WTC11 (cell line): ENCODE measurements around the gene PDE8B. TPM values are rescaled to one million over a fixed set of nuclear protein-coding genes. Genes with fewer than 3 reads are reported as not detected.

Experiments
- ATAC-seq: fragments of 200-7000 bp; cut with Tn5 transposase; 2 replicates; pipeline ENCODE4 v1.10.0; 2021; ENCODE audit warnings: mild to moderate bottlenecking, moderate library complexity
- CTCF ChIA-PET: fragments of 300-600 bp; sonication (Branson Sonifier 250); formaldehyde crosslinking; loops from one replicate; lab custom pipeline; 2021; ENCODE audit warnings: antibody characterized with exemption; lab: Charles Lee
- POLR2A ChIA-PET: fragments of 350-600 bp; sonication (Branson Sonifier 250); formaldehyde crosslinking; loops from one replicate; lab custom pipeline; 2021; ENCODE audit warnings: antibody characterized with exemption; lab: Charles Lee
- DNase-seq: peaks from one replicate; pipeline ENCODE4 v3.0.0; 2021; ENCODE audit warnings: low spot score
- H3K27ac Mint-ChIP-seq: 2 replicates; pipeline ENCODE4 v1.8.0; 2021; ENCODE audit warnings: mixed read lengths
- H3K27me3 Mint-ChIP-seq: 2 replicates; pipeline ENCODE4 v1.8.0; 2021; ENCODE audit warnings: low read depth, mild to moderate bottlenecking, moderate library complexity, mixed read lengths
- H3K36me3 Mint-ChIP-seq: 2 replicates; pipeline ENCODE4 v1.8.0; 2021; ENCODE audit warnings: mixed read lengths
- H3K4me1 Mint-ChIP-seq: 2 replicates; pipeline ENCODE4 v1.8.0; 2022; ENCODE audit warnings: mixed read lengths
- H3K4me3 Mint-ChIP-seq: 2 replicates; pipeline ENCODE4 v1.8.0; 2021; ENCODE audit warnings: mild to moderate bottlenecking, moderate library complexity, mixed read lengths
- H3K9me3 Mint-ChIP-seq: 2 replicates; pipeline ENCODE4 v1.8.0; 2021; ENCODE audit warnings: mixed read lengths
- AFF4 ChIP-seq: sonication (generic); formaldehyde crosslinking; IDR thresholded peaks from 2 replicates; pipeline ENCODE4 v1.8.1; 2023; ENCODE audit warnings: mild to moderate bottlenecking, missing genetic modification reagents, borderline replicate concordance
- ATF2 ChIP-seq: sonication (generic); formaldehyde crosslinking; IDR thresholded peaks from 2 replicates; pipeline ENCODE4 v1.8.1; 2022; ENCODE audit warnings: low read depth, missing genetic modification reagents, borderline replicate concordance
- CREB1 ChIP-seq: sonication (generic); formaldehyde crosslinking; IDR thresholded peaks from 2 replicates; pipeline ENCODE4 v1.8.0; 2023; ENCODE audit warnings: mild to moderate bottlenecking, missing genetic modification reagents
- E2F4 ChIP-seq: sonication (generic); formaldehyde crosslinking; IDR thresholded peaks from 2 replicates; pipeline ENCODE4 v1.8.1; 2022; ENCODE audit warnings: low read depth, mild to moderate bottlenecking, moderate library complexity, missing genetic modification reagents, borderline replicate concordance
- ETV6 ChIP-seq: sonication (generic); formaldehyde crosslinking; IDR thresholded peaks from 2 replicates; pipeline ENCODE4 v1.8.1; 2022; ENCODE audit warnings: mild to moderate bottlenecking, missing genetic modification reagents
- FOXJ3 ChIP-seq: sonication (generic); formaldehyde crosslinking; IDR thresholded peaks from 2 replicates; pipeline ENCODE4 v1.9.0; 2021; ENCODE audit warnings: missing genetic modification reagents, mild to moderate bottlenecking, borderline replicate concordance
- FOXK1 ChIP-seq: sonication (generic); formaldehyde crosslinking; IDR thresholded peaks from 2 replicates; pipeline ENCODE4 v1.8.0; 2022; ENCODE audit warnings: mild to moderate bottlenecking, moderate library complexity, missing genetic modification reagents
- GRHL2 ChIP-seq: fragments of 250-450 bp; sonication (Bioruptor Pico); IDR thresholded peaks from 2 replicates; pipeline ENCODE4 v1.8.0; 2022; ENCODE audit warnings: mild to moderate bottlenecking, moderate library complexity; ENCODE audit not compliant: insufficient replicate concordance, severe bottlenecking
- JUN ChIP-seq: sonication (generic); formaldehyde crosslinking; IDR thresholded peaks from 2 replicates; pipeline ENCODE4 v1.8.0; 2023; ENCODE audit warnings: mild to moderate bottlenecking, missing genetic modification reagents
- KAT7 ChIP-seq: sonication (generic); formaldehyde crosslinking; IDR thresholded peaks from 2 replicates; pipeline ENCODE4 v1.8.1; 2023; ENCODE audit warnings: missing genetic modification reagents, mild to moderate bottlenecking, borderline replicate concordance
- NFATC4 ChIP-seq: fragments of 250-450 bp; sonication (Bioruptor Pico); IDR thresholded peaks from 2 replicates; pipeline ENCODE4 v1.9.0; 2021; ENCODE audit warnings: mild to moderate bottlenecking
- NR1H2 ChIP-seq: sonication (generic); formaldehyde crosslinking; IDR thresholded peaks from 2 replicates; pipeline ENCODE4 v1.9.0; 2021; ENCODE audit warnings: mild to moderate bottlenecking, moderate library complexity, missing genetic modification reagents
- OVOL2 ChIP-seq: fragments of 250-450 bp; sonication (Bioruptor Pico); IDR thresholded peaks from 2 replicates; pipeline ENCODE4 v1.9.0; 2021; ENCODE audit warnings: mild to moderate bottlenecking, borderline replicate concordance
- RORB ChIP-seq: fragments of 250-450 bp; sonication (Bioruptor Pico); IDR thresholded peaks from 2 replicates; pipeline ENCODE4 v1.9.0; 2021; ENCODE audit warnings: mild to moderate bottlenecking
- TEAD1 ChIP-seq: sonication (generic); formaldehyde crosslinking; IDR thresholded peaks from 2 replicates; pipeline ENCODE4 v1.8.0; 2022; ENCODE audit warnings: mild to moderate bottlenecking, missing genetic modification reagents
- TEAD4 ChIP-seq: sonication (generic); formaldehyde crosslinking; IDR thresholded peaks from 2 replicates; pipeline ENCODE4 v1.8.0; 2022; ENCODE audit warnings: mild to moderate bottlenecking, missing genetic modification reagents
- USF1 ChIP-seq: sonication (generic); formaldehyde crosslinking; IDR thresholded peaks from 2 replicates; pipeline ENCODE4 v1.8.0; 2022; ENCODE audit warnings: mild to moderate bottlenecking, missing genetic modification reagents
- USF2 ChIP-seq: sonication (generic); formaldehyde crosslinking; IDR thresholded peaks from 2 replicates; pipeline ENCODE4 v1.8.1; 2023; ENCODE audit warnings: mild to moderate bottlenecking, missing genetic modification reagents, moderate library complexity
- ZBTB43 ChIP-seq: sonication (generic); formaldehyde crosslinking; IDR thresholded peaks from 2 replicates; pipeline ENCODE4 v1.8.1; 2023; ENCODE audit warnings: mild to moderate bottlenecking, missing genetic modification reagents
- ZNF121 ChIP-seq: sonication (generic); formaldehyde crosslinking; IDR thresholded peaks from 2 replicates; pipeline ENCODE4 v1.8.0; 2023; ENCODE audit warnings: missing genetic modification reagents
- ZNF671 ChIP-seq: fragments of 250-450 bp; sonication (Bioruptor Pico); IDR thresholded peaks from 2 replicates; pipeline ENCODE4 v1.8.0; 2021; ENCODE audit warnings: mild to moderate bottlenecking
- ZSCAN18 ChIP-seq: fragments of 250-450 bp; sonication (Bioruptor Pico); IDR thresholded peaks from 2 replicates; pipeline ENCODE4 v2.1.2; 2022; ENCODE audit warnings: mild to moderate bottlenecking, moderate library complexity
- total RNA-seq: library from RNA; stranded (reverse); gene quantifications from 3 replicates; pipeline ENCODE4 v1.2.3, GENCODE V29; 2021

PDE8B gene
- total RNA-seq, 1 experiment from 2014 or later = 0.31 TPM

- ChIA-PET POLR2A (no interaction called here), CTCF (interaction anchor here (0.8 kb wide), 2 partner anchors 17 to 252 kb away, joined by 3 to 4 read pairs; no protein-coding TSS in a partner anchor)
- Mint-ChIP-seq H3K4me1 (peaks cover 10% of the 10 kb centered on the region), H3K9me3 (no peaks in the 10 kb centered on the region), H3K27me3 (no peaks in the 10 kb centered on the region), H3K4me3 (no peak overlapping the region), H3K27ac (no peak overlapping the region), H3K36me3 (no peaks in the 10 kb centered on the region)
- ATAC-seq (no peak), DNase-seq (no peak)
- TF ChIP-seq FOXJ3 = no peak
- TF ChIP-seq CREB1 (CRISPR knock-in tag) = no peak
- TF ChIP-seq OVOL2 (CRISPR knock-in tag) = no peak
- TF ChIP-seq NR1H2 (CRISPR knock-in tag) = no peak
Observed at GRCh38 chr5:77397686-77398292, 187.3 kb downstream of the PDE8B start.

- Mint-ChIP-seq H3K4me3 (no peak overlapping the region), H3K36me3 (no peaks in the 10 kb centered on the region), H3K27ac (no peak overlapping the region), H3K27me3 (no peaks in the 10 kb centered on the region), H3K4me1 (peaks cover 10% of the 10 kb centered on the region), H3K9me3 (no peaks in the 10 kb centered on the region)
- ChIA-PET POLR2A (no interaction called here), CTCF (no interaction called here)
- TF ChIP-seq FOXK1 (CRISPR knock-in tag) = no peak
- no peak for TF ChIP-seq ZNF121
- no peak for TF ChIP-seq TEAD1
- no peak for TF ChIP-seq ATF2 (CRISPR knock-in tag)
- no peak for TF ChIP-seq GRHL2 (CRISPR knock-in tag)
- no peak for TF ChIP-seq ZBTB43 (CRISPR knock-in tag)
- no peak for TF ChIP-seq E2F4 (CRISPR knock-in tag)
- no peak for TF ChIP-seq ETV6 (CRISPR knock-in tag)
- TF ChIP-seq KAT7 = no peak
- TF ChIP-seq NFATC4 = no peak
- TF ChIP-seq NR1H2 (CRISPR knock-in tag) = no peak
- no peak for TF ChIP-seq USF1 (CRISPR knock-in tag)
- ATAC-seq (no peak), DNase-seq (no peak)
Observed at GRCh38 chr5:77398458-77398857, 188.0 kb downstream of the PDE8B start.

GRCh38 chr5:77398896-77399295 is 188.4 kb downstream of the PDE8B start:
- Mint-ChIP-seq H3K9me3 (no peaks in the 10 kb centered on the region), H3K27ac (no peak overlapping the region), H3K4me3 (no peak overlapping the region), H3K4me1 (peaks cover 10% of the 10 kb centered on the region), H3K36me3 (no peaks in the 10 kb centered on the region), H3K27me3 (no peaks in the 10 kb centered on the region)
- ATAC-seq (no peak), DNase-seq (no peak)
- CTCF ChIA-PET = no interaction called here
- POLR2A ChIA-PET = no interaction called here
- TF ChIP-seq ZNF671 (CRISPR knock-in tag) = no peak
- TF ChIP-seq JUN = no peak
- no peak for TF ChIP-seq AFF4 (CRISPR knock-in tag)
- TF ChIP-seq RORB (CRISPR knock-in tag) = no peak
- TF ChIP-seq ZSCAN18 (CRISPR knock-in tag) = no peak
- no peak for TF ChIP-seq TEAD4 (CRISPR knock-in tag)
- TF ChIP-seq USF2 = no peak
- no peak for TF ChIP-seq GRHL2 (CRISPR knock-in tag)
